HG02885 (cell line): ENCODE results near the gene HMGXB3.
"Not testable (repeated sequence)": the region's sequence is repeated elsewhere in the genome, so short reads cannot be mapped to it uniquely, and the experiment has no call there.

ENCODE experiments used
- ATAC-seq: cut with Tn5 transposase; IDR thresholded peaks from one replicate; pipeline ENCODE4 v1.9.1; 2021; ENCODE audit warnings: mild to moderate bottlenecking; ENCODE audit not compliant: unreplicated experiment, poor library complexity

The HMGXB3 gene

GRCh38 chr5:150046031-150046430 is 45.5 kb downstream of the HMGXB3 start:
- no peak for ATAC-seq

GRCh38 chr5:150050172-150050811 is 49.8 kb downstream of the HMGXB3 start:
- not testable (repeated sequence) for ATAC-seq

- ATAC-seq: no peak
These were observed 51.2 kb downstream of the HMGXB3 start for GRCh38 chr5:150051657-150052195.

- no peak for ATAC-seq
These were observed 51.9 kb downstream of the HMGXB3 start for GRCh38 chr5:150052226-150052955.

- no peak for ATAC-seq
These were observed 52.6 kb downstream of the HMGXB3 start for GRCh38 chr5:150052956-150053712.

- no peak for ATAC-seq
These were observed 53.3 kb downstream of the HMGXB3 start for GRCh38 chr5:150053713-150054392.

- no peak for ATAC-seq
These were observed 54.0 kb downstream of the HMGXB3 start for GRCh38 chr5:150054569-150054968.

GRCh38 chr5:150055326-150056074 is 55.0 kb downstream of the HMGXB3 start:
- no peak for ATAC-seq

GRCh38 chr5:150056075-150056443 is 55.5 kb downstream of the HMGXB3 start:
- no peak for ATAC-seq

GRCh38 chr5:150057052-150057451 is 56.5 kb downstream of the HMGXB3 start:
- ATAC-seq: no peak

- ATAC-seq: no peak
These were observed 57.0 kb downstream of the HMGXB3 start for GRCh38 chr5:150057511-150057910.

GRCh38 chr5:150057996-150058395 is 57.5 kb downstream of the HMGXB3 start:
- ATAC-seq: no peak

- no peak for ATAC-seq
These were observed 58.1 kb downstream of the HMGXB3 start for GRCh38 chr5:150058480-150059126.

GRCh38 chr5:150059623-150060022 is 59.1 kb downstream of the HMGXB3 start:
- no peak for ATAC-seq

- ATAC-seq: no peak
These were observed 59.9 kb downstream of the HMGXB3 start for GRCh38 chr5:150060471-150060870.

GRCh38 chr5:150061538-150061995 is 61.0 kb downstream of the HMGXB3 start:
- ATAC-seq: no peak

- ATAC-seq: no peak
These were observed 61.8 kb downstream of the HMGXB3 start for GRCh38 chr5:150062216-150062922.

- ATAC-seq: no peak
These were observed 63.1 kb downstream of the HMGXB3 start for GRCh38 chr5:150063638-150064037.
